HUES48 (cell line): ENCODE results near the gene SYNPO2L.
"Not testable (repeated sequence)": the region's sequence is repeated elsewhere in the genome, so short reads cannot be mapped to it uniquely, and the experiment has no call there.

Experiments used
- H3K27ac ChIP-seq: one replicate; pipeline ENCODE4 v1.7.0; 2013; ENCODE audit warnings: low read depth, low read length, inconsistent platforms
- H3K27me3 ChIP-seq: 2 replicates; pipeline ENCODE4 v1.6.1; 2013; ENCODE audit warnings: mild to moderate bottlenecking, low read length; ENCODE audit not compliant: control insufficient read depth, insufficient read depth
- H3K36me3 ChIP-seq: 2 replicates; pipeline ENCODE4 v1.6.1; 2013; ENCODE audit warnings: low read length; ENCODE audit not compliant: control insufficient read depth, insufficient read depth
- H3K4me1 ChIP-seq: 2 replicates; pipeline ENCODE4 v1.6.1; 2013; ENCODE audit warnings: mild to moderate bottlenecking, low read length; ENCODE audit not compliant: control insufficient read depth, insufficient read depth
- H3K4me3 ChIP-seq: 2 replicates; pipeline ENCODE4 v1.5.1; 2013; ENCODE audit warnings: mild to moderate bottlenecking, low read depth, low read length
- H3K9ac ChIP-seq: 2 replicates; pipeline ENCODE4 v1.6.1; 2013; ENCODE audit warnings: mild to moderate bottlenecking, low read depth, low read length, moderate library complexity
- H3K9me3 ChIP-seq: 2 replicates; pipeline ENCODE4 v1.6.1; 2013; ENCODE audit warnings: low read length; ENCODE audit not compliant: control insufficient read depth, insufficient read depth

SYNPO2L gene

DNA sequence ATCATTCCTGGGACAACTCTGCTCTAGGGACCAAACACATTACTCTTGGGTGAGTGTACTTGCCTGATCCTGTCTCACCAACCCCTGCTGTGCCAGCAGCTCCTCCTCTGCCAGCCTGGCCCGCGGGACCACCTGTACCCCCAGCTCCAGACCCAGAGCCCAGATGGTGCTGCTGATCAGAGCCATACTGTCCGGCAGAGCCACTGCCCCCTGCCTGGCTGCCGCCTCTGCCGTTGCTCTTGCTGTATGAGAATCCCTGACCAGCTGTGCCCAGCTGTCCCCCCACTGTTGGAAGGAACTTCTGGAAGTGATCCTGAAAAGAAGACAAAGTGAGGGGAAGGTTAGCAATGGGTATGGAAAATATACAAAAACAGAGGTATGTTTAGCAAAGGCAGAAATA, 21.4 kb downstream of the SYNPO2L start:
- no peaks in the 10 kb centered on the region for H3K27me3 ChIP-seq
- H3K9me3 ChIP-seq = no peaks in the 10 kb centered on the region
- no peaks in the 10 kb centered on the region for H3K36me3 ChIP-seq
- no peak overlapping the region for H3K27ac ChIP-seq
- H3K4me1 ChIP-seq = no peaks in the 10 kb centered on the region
- H3K9ac ChIP-seq = no peak overlapping the region
- no peak overlapping the region for H3K4me3 ChIP-seq

- no peaks in the 10 kb centered on the region for H3K9me3 ChIP-seq
- no peaks in the 10 kb centered on the region for H3K4me1 ChIP-seq
- no peak overlapping the region for H3K9ac ChIP-seq
- no peaks in the 10 kb centered on the region for H3K36me3 ChIP-seq
- no peaks in the 10 kb centered on the region for H3K27me3 ChIP-seq
- H3K4me3 ChIP-seq = no peak overlapping the region
- no peak overlapping the region for H3K27ac ChIP-seq
Observed at GRCh38 chr10:73629165-73629564, 26.7 kb downstream of the SYNPO2L start.

- Histone ChIP-seq H3K4me1 (no peaks in the 10 kb centered on the region), H3K9ac (no peak overlapping the region)
Observed at GRCh38 chr10:73628405-73628804, 27.4 kb downstream of the SYNPO2L start.

GRCh38 chr10:73627300-73627699, 28.5 kb downstream of the SYNPO2L start:
- H3K4me1 ChIP-seq = no peaks in the 10 kb centered on the region
- no peaks in the 10 kb centered on the region for H3K9me3 ChIP-seq
- no peak overlapping the region for H3K27ac ChIP-seq
- H3K36me3 ChIP-seq = no peaks in the 10 kb centered on the region
- H3K4me3 ChIP-seq = no peak overlapping the region
- no peak overlapping the region for H3K9ac ChIP-seq
- H3K27me3 ChIP-seq = no peaks in the 10 kb centered on the region

More at GRCh38 chr10:73628405-73628804, 27.4 kb downstream of the SYNPO2L start:
- no peaks in the 10 kb centered on the region for H3K9me3 ChIP-seq
- H3K27ac ChIP-seq = no peak overlapping the region
- no peaks in the 10 kb centered on the region for H3K27me3 ChIP-seq
- H3K36me3 ChIP-seq = no peaks in the 10 kb centered on the region
- no peak overlapping the region for H3K4me3 ChIP-seq

- no peaks in the 10 kb centered on the region for H3K4me1 ChIP-seq
- H3K27me3 ChIP-seq = no peaks in the 10 kb centered on the region
- H3K9ac ChIP-seq = peak overlapping the region; percentile 98
- H3K27ac ChIP-seq = peak overlapping the region; percentile 95
- no peaks in the 10 kb centered on the region for H3K9me3 ChIP-seq
- no peaks in the 10 kb centered on the region for H3K36me3 ChIP-seq
- peak overlapping the region; percentile 95 for H3K4me3 ChIP-seq
Observed at GRCh38 chr10:73625884-73626752, 29.7 kb downstream of the SYNPO2L start.

DNA sequence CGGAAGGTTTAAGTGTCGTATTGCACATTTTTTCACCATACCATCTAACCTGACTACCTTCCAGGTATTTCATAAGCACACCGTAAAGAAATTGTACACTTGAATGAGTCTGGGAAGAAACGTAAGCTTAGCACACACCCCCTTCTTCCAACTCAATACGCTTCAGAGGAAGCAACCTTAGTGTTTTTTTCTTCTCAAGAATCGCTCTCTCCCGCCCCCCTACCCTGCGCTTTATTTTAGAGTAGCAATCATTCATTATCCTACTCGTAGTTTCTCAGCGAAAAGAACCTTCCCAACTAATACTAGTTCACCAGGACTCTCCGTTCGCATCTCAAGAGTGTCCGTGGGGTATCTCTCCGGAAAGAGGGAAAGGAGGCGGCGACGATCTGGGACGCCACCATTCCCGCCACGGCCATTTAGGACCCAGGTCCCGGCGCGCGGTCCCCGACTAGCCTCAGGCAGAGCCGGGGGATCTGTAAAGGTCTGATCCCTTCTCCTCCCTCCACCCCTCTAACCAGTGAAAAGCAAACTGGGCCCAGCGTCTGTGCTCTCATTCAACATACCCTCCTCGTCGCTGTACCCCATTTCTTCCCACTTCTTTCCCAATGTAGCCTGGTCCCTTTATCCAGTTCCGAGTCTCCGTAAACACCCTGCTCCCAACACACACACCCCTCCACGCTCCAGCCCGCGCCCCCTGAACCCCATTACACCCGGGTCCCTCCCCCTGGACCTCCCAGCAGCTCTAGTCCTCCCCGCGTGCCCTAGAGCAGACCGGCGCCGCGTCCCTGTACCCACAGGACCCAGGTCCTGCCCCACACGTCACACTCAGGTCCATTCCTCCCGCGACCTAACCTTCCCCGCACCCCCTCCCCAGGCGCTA, 30.6 kb downstream of the SYNPO2L start:
- Histone ChIP-seq H3K9me3 (no peaks in the 10 kb centered on the region), H3K27ac (peak overlapping the region; percentile 95), H3K9ac (peak overlapping the region; percentile 83), H3K27me3 (no peaks in the 10 kb centered on the region), H3K4me3 (peak overlapping the region; percentile 95), H3K4me1 (no peaks in the 10 kb centered on the region), H3K36me3 (no peaks in the 10 kb centered on the region)

DNA sequence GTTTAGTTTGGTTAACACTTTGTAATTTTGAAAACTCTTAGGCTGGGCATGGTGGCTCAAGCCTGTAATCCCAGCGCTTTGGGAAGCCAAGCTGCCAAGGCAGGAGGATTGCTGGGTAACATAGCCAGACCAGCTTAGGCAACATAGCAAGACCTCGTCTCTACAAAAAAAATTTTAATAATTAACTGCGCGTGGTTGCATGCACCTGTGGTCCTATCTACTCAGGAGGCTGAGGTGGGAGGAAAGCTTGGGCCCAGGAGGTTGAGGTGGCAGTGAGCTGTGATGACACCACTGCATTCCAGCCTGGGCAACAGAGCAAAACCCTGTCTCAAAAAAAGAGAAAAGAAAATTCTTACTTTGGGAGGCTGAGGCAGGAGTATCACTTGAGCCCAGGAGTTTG, 32.8 kb downstream of the SYNPO2L start:
- H3K9me3 ChIP-seq = no peaks in the 10 kb centered on the region
- H3K4me1 ChIP-seq = no peaks in the 10 kb centered on the region
- H3K36me3 ChIP-seq = no peaks in the 10 kb centered on the region
- no peak overlapping the region for H3K9ac ChIP-seq
- H3K4me3 ChIP-seq = no peak overlapping the region
- no peak overlapping the region for H3K27ac ChIP-seq
- H3K27me3 ChIP-seq = no peaks in the 10 kb centered on the region

DNA sequence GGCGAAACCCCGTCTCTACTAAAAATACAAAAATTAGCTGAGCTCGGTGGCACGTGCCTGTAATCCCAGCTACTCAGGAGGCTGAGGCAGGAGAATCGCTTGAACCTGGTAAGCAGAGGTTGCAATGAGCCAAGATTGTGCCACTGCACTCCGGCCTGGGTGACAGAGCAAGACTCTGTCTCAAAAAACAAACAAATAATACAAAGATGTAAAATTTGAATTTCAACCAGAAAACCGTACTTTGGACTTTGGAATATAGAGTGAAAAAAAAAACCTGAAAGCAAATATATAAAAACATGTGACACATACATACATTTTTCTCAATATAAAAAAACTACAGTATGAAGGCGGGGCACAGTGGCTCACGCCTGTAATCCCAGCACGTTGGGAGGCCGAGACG, 34.9 kb downstream of the SYNPO2L start:
- not testable (repeated sequence) for H3K27ac ChIP-seq, H3K4me3 ChIP-seq, H3K9me3 ChIP-seq, H3K9ac ChIP-seq, H3K27me3 ChIP-seq, H3K4me1 ChIP-seq, H3K36me3 ChIP-seq

DNA sequence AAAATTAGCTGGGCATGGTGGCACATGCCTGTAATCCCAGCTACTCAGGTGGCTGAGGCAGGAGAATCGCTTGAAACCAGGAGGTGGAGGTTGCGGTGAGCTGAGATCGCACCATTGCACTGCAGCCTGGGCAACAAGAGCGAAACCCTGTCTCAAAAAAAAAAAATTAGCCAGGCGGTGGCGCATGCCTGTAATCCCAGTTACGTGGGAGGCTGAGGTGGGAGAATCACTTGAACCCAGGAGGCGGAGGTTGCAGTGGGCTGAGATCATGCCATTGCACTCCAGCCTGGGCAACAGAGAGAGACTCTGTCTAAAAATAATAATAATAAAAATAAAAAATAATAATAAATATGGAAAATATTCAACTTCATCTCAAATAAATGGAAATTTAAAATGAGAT, 38.7 kb downstream of the SYNPO2L start:
- H3K27me3 ChIP-seq, H3K9me3 ChIP-seq: not testable (repeated sequence)

GRCh38 chr10:73614720-73615119, 41.1 kb downstream of the SYNPO2L start:
- Histone ChIP-seq H3K27me3 (no peaks in the 10 kb centered on the region), H3K9ac (no peak overlapping the region), H3K27ac (no peak overlapping the region), H3K9me3 (no peaks in the 10 kb centered on the region), H3K36me3 (no peaks in the 10 kb centered on the region), H3K4me3 (no peak overlapping the region), H3K4me1 (no peaks in the 10 kb centered on the region)

More for the DNA sequence above, 38.7 kb downstream of the SYNPO2L start:
- not testable (repeated sequence) for H3K9ac ChIP-seq, H3K4me3 ChIP-seq, H3K36me3 ChIP-seq, H3K4me1 ChIP-seq, H3K27ac ChIP-seq

DNA sequence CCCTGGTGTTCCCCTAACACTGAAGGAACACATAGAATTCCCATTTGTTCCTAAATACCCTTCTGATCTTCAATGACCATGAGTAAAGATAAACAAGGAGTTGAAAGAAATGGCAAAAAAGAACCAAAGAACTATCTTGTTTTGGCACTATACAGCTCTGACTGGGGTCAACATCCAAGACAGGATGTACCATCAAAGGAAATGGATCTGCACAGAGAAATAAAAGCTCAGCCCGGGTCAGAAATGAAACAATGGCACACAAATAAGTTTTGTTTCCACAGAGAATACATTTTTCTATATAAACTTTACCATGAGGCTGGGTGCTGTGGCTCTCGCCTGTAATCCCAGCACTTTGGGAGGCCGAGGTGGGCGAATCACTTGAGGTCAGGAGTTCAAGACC, 46.7 kb downstream of the SYNPO2L start:
- Histone ChIP-seq H3K9me3 (no peaks in the 10 kb centered on the region), H3K4me1 (no peaks in the 10 kb centered on the region), H3K36me3 (no peaks in the 10 kb centered on the region), H3K4me3 (no peak overlapping the region), H3K9ac (no peak overlapping the region), H3K27me3 (no peaks in the 10 kb centered on the region), H3K27ac (no peak overlapping the region)
